Mucosa of gallbladder (tissue), 1 donor: ENCODE data around the gene CACNG4. TPM values are rescaled to one million over a fixed set of nuclear protein-coding genes. Genes with fewer than 3 reads are reported as not detected.

Experiments
- DNase-seq: peaks from one replicate; pipeline ENCODE4 v3.0.0-alpha.2; 2020; ENCODE audit warnings: low spot score
- total RNA-seq: library from RNA; stranded (reverse); gene quantifications from one replicate; pipeline ENCODE4 v1.2.1, GENCODE V29; 2021
- donor health status: DM: no; HTN: no; CAD: no.

CACNG4 gene
- total RNA-seq, 1 donor from 2014 or later, result not detected

- DNase-seq, result no peak
Measured at GRCh38 chr17:66985338-66986237, 21.1 kb downstream of the CACNG4 start.

GRCh38 chr17:66986659-66987058 is 22.2 kb downstream of the CACNG4 start:
- no peak for DNase-seq

GRCh38 chr17:66987059-66987616 is 22.6 kb downstream of the CACNG4 start:
- DNase-seq, result no peak

- no peak for DNase-seq
Measured at GRCh38 chr17:66988069-66988798, 23.7 kb downstream of the CACNG4 start.

GRCh38 chr17:66989076-66989475 is 24.6 kb downstream of the CACNG4 start:
- no peak for DNase-seq

- DNase-seq, result no peak
Measured at GRCh38 chr17:66989579-66989978, 25.1 kb downstream of the CACNG4 start.

GRCh38 chr17:66990047-66990446 is 25.5 kb downstream of the CACNG4 start:
- DNase-seq, result no peak

- no peak for DNase-seq
Measured at GRCh38 chr17:66992911-66993442, 28.5 kb downstream of the CACNG4 start.

- DNase-seq, result no peak
Measured at GRCh38 chr17:66994361-66994760, 29.9 kb downstream of the CACNG4 start.

GRCh38 chr17:66994930-66995535 is 30.5 kb downstream of the CACNG4 start:
- DNase-seq, result no peak

- no peak for DNase-seq
Measured at GRCh38 chr17:66995944-66996343, 31.4 kb downstream of the CACNG4 start.

- DNase-seq, result no peak
Measured at GRCh38 chr17:66996926-66997325, 32.4 kb downstream of the CACNG4 start.

- no peak for DNase-seq
Measured at GRCh38 chr17:67003231-67003630, 38.7 kb downstream of the CACNG4 start.

- no peak for DNase-seq
Measured at GRCh38 chr17:67004181-67004580, 39.7 kb downstream of the CACNG4 start.

- no peak for DNase-seq
Measured at GRCh38 chr17:67007266-67007665, 42.8 kb downstream of the CACNG4 start.

GRCh38 chr17:67008101-67008500 is 43.6 kb downstream of the CACNG4 start:
- no peak for DNase-seq

GRCh38 chr17:67011527-67012175 is 47.1 kb downstream of the CACNG4 start:
- no peak for DNase-seq

- no peak for DNase-seq
Measured at GRCh38 chr17:67013891-67014290, 49.4 kb downstream of the CACNG4 start.

GRCh38 chr17:67015001-67015400 is 50.5 kb downstream of the CACNG4 start:
- DNase-seq, result no peak

GRCh38 chr17:67016039-67016762 is 51.7 kb downstream of the CACNG4 start:
- DNase-seq, result no peak

GRCh38 chr17:67017910-67018309 is 53.4 kb downstream of the CACNG4 start:
- no peak for DNase-seq
